Panc1 (cell line): Measurements from ENCODE around the gene UBTD2. TPM values are rescaled to one million over a fixed set of nuclear protein-coding genes. Genes with fewer than 3 reads are reported as not detected.

ENCODE experiments used
- ATAC-seq: fragments of 200-7000 bp; cut with Tn5 transposase; 2 replicates; pipeline ENCODE4 v1.9.1; 2020; ENCODE audit warnings: mild to moderate bottlenecking, moderate library complexity
- BruUV-seq: library from RNA; stranded (reverse); fragments of 400-500 nt; replicated peaks from 2 replicates; lab custom pipeline; 2021; lab: Mats Ljungman, UMichigan
- CTCF ChIA-PET: fragments of 300-600 bp; sonication (Branson Sonifier 250); formaldehyde crosslinking; loops from one replicate; lab custom pipeline; 2022; ENCODE audit warnings: antibody characterized with exemption; lab: Charles Lee
- POLR2A ChIA-PET: fragments of 300-600 bp; sonication (Branson Sonifier 250); formaldehyde crosslinking; loops from one replicate; lab custom pipeline; 2022; ENCODE audit warnings: antibody characterized with exemption; lab: Charles Lee
- DNase-seq: peaks from one replicate; pipeline ENCODE4 v3.0.0-alpha.2; 2010; ENCODE audit warnings: low read depth, low spot score
- H3K27ac ChIP-seq: 2 replicates; pipeline ENCODE4 v1.5.1; 2011; ENCODE audit warnings: mild to moderate bottlenecking, low read length, inconsistent platforms
- H3K27me3 ChIP-seq: fragments of 200-500 bp; sonication (Bioruptor generic); 2 replicates; pipeline ENCODE4 v1.6.0; 2014; ENCODE audit warnings: low read length, inconsistent platforms; ENCODE audit not compliant: control insufficient read depth, insufficient read depth
- H3K36me3 ChIP-seq: fragments of 200-500 bp; sonication (Bioruptor generic); 2 replicates; pipeline ENCODE4 v1.5.1; 2014; ENCODE audit warnings: inconsistent platforms, mild to moderate bottlenecking, low read length, moderate library complexity; ENCODE audit not compliant: control insufficient read depth, insufficient read depth
- H3K4me1 ChIP-seq: 2 replicates; pipeline ENCODE4 v1.5.1; 2011; ENCODE audit warnings: inconsistent platforms, mild to moderate bottlenecking, low read length, moderate library complexity; ENCODE audit not compliant: control insufficient read depth, insufficient read depth
- H3K4me3 ChIP-seq, 2 experiments: 2 replicates each; pipeline ENCODE4 v1.5.1; 2011 to 2012; ENCODE audit warnings: low read depth in 2 of 2, low read length in 2 of 2, mild to moderate bottlenecking in 2 of 2, inconsistent platforms in 1 of 2, moderate library complexity in 1 of 2
- H3K9me3 ChIP-seq: fragments of 200-500 bp; sonication (Bioruptor generic); 2 replicates; pipeline ENCODE4 v1.5.1; 2014; ENCODE audit warnings: low read depth, mild to moderate bottlenecking, inconsistent platforms, low read length, moderate library complexity; ENCODE audit not compliant: control insufficient read depth, insufficient read depth
- POLR2AphosphoS5 ChIP-seq: IDR thresholded peaks from 2 replicates; pipeline ENCODE4 v1.6.1; 2012; ENCODE audit warnings: mild to moderate bottlenecking, low read depth, low read length, moderate library complexity
- SIN3A ChIP-seq: IDR thresholded peaks from 2 replicates; pipeline ENCODE4 v1.6.1; 2012; ENCODE audit warnings: low read depth, mild to moderate bottlenecking, low read length, moderate library complexity, borderline replicate concordance; ENCODE audit not compliant: insufficient read depth
- TCF7L2 ChIP-seq: IDR thresholded peaks from 2 replicates; pipeline ENCODE4 v1.6.1; 2011; ENCODE audit warnings: mild to moderate bottlenecking, low read depth, low read length, inconsistent platforms
- in situ Hi-C: cut with HindIII; loops from 2 replicates; pipeline ENCODE4 v1.10.0; 2016; ENCODE audit warnings: low sequenced_read_pairs, low pct_unique_long_range_greater_than_20kb
- intact Hi-C: fragments of 100-400 bp; cut with micrococcal nuclease; formaldehyde crosslinking; loops from one replicate; pipeline ENCODE4 v1.10.0; 2022; ENCODE audit not compliant: unreplicated experiment
- total RNA-seq: library from RNA; stranded (reverse); gene quantifications from one replicate; pipeline ENCODE4 v1.2.1, GENCODE V29; 2021; ENCODE audit not compliant: unreplicated experiment
- TF ChIP-seq, protein P1 (sequence below), 2 experiments: IDR thresholded peaks; 2 replicates each; pipeline ENCODE4 v1.6.1; 2011 to 2012; ENCODE audit warnings: low read depth in 2 of 2, control low read depth in 1 of 2, low read length in 1 of 2, mild to moderate bottlenecking in 1 of 2, moderate library complexity in 1 of 2; ENCODE audit not compliant: insufficient read depth in 1 of 2
- TF ChIP-seq, protein P2 (sequence below): fragments of 450-650 bp; IDR thresholded peaks from 2 replicates; pipeline ENCODE4 v1.5.1; 2017; ENCODE audit warnings: mild to moderate bottlenecking

UBTD2 gene
- total RNA-seq, 1 experiment from 2014 or later = 32.5 TPM

DNA sequence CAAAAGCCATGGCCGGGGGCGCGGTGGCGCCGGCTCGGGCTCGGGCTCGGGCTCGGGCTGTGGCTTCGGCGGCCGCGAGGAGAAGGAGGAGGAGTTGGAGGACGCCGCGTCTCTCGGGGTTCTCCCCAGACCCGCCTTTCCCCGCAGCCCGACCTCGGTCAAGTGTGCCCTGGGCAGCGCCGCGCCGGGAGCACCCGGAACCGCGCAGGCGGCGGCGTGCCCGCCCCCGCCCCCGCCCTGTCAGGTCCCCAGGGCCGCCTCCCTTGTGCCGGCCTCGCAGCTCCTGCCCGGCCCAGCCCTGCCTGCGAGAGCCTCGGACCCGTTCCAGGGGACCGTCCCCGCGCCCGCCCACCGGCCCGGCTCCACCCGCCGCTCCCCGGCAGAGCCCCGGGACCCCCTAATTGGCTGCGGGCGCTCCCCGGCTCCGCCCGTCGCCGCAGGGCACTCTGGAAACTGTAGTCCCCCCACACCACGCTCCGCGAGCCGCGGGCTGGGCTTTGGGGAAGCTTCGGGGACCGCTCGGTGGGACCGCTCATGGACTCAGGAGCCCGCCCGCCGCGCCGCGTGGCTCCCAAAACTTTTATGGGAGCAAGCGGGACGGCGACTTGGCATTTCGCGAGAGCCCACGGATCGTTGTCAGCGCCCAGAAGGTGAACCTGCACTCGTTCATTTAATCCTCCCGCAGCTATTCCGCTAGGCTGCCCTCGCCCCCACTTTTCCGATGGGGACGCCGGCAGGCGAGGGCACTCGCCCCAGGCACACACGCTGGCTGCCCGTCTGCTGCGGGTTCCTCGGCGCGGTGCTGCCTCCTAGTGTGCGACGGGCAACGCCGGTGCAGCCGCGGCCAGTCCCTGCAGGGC lies 95.3 kb downstream of the UBTD2 start, which contains the start of gene STK10:
TSS of gene STK10 (minus strand) at position 192 of the 860 bp plus-strand sequence. CDS start at position 10, 182 bp downstream.
- TF ChIP-seq, protein P1, sequence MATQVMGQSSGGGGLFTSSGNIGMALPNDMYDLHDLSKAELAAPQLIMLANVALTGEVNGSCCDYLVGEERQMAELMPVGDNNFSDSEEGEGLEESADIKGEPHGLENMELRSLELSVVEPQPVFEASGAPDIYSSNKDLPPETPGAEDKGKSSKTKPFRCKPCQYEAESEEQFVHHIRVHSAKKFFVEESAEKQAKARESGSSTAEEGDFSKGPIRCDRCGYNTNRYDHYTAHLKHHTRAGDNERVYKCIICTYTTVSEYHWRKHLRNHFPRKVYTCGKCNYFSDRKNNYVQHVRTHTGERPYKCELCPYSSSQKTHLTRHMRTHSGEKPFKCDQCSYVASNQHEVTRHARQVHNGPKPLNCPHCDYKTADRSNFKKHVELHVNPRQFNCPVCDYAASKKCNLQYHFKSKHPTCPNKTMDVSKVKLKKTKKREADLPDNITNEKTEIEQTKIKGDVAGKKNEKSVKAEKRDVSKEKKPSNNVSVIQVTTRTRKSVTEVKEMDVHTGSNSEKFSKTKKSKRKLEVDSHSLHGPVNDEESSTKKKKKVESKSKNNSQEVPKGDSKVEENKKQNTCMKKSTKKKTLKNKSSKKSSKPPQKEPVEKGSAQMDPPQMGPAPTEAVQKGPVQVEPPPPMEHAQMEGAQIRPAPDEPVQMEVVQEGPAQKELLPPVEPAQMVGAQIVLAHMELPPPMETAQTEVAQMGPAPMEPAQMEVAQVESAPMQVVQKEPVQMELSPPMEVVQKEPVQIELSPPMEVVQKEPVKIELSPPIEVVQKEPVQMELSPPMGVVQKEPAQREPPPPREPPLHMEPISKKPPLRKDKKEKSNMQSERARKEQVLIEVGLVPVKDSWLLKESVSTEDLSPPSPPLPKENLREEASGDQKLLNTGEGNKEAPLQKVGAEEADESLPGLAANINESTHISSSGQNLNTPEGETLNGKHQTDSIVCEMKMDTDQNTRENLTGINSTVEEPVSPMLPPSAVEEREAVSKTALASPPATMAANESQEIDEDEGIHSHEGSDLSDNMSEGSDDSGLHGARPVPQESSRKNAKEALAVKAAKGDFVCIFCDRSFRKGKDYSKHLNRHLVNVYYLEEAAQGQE (IDR thresholded peaks at IDR 0.05; ENCODE audit: insufficient read depth in 1 of 2, low read depth in 2 of 2, low read length in 1 of 2) = peak in 1 of 2 experiments; percentile 62; a peak in 1 of 4 replicates
- peak; percentile 53 for TF ChIP-seq SIN3A
- TF ChIP-seq POLR2AphosphoS5 = no peak
- TF ChIP-seq, protein P2, sequence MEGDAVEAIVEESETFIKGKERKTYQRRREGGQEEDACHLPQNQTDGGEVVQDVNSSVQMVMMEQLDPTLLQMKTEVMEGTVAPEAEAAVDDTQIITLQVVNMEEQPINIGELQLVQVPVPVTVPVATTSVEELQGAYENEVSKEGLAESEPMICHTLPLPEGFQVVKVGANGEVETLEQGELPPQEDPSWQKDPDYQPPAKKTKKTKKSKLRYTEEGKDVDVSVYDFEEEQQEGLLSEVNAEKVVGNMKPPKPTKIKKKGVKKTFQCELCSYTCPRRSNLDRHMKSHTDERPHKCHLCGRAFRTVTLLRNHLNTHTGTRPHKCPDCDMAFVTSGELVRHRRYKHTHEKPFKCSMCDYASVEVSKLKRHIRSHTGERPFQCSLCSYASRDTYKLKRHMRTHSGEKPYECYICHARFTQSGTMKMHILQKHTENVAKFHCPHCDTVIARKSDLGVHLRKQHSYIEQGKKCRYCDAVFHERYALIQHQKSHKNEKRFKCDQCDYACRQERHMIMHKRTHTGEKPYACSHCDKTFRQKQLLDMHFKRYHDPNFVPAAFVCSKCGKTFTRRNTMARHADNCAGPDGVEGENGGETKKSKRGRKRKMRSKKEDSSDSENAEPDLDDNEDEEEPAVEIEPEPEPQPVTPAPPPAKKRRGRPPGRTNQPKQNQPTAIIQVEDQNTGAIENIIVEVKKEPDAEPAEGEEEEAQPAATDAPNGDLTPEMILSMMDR = peak; percentile 95
- no peak; the same call in 1 of the 2 replicates for TF ChIP-seq TCF7L2
- Histone ChIP-seq H3K9me3 (no peaks in the 10 kb centered on the region), H3K27ac (peak within 1 kb of the TSS; percentile 81), H3K4me1 (peaks cover 14% of the 10 kb centered on the region; the same call in 1 of the 2 replicates), H3K4me3 (peak within 1 kb of the TSS; percentile 85 to 94), H3K27me3 (no peaks in the 10 kb centered on the region), H3K36me3 (no peaks in the 10 kb centered on the region; the same call in 1 of the 2 replicates)
- peak; percentile 72 for DNase-seq
- in situ Hi-C loops = no loop called here
- ChIA-PET POLR2A (interaction anchor here (0.6 to 0.7 kb wide), 2 partner anchors 81 to 437 kb away, joined by 3 read pairs; no protein-coding TSS in a partner anchor), CTCF (interaction anchor here (0.5 to 2.1 kb wide), 10 partner anchors 15 to 195 kb away, joined by 3 to 19 read pairs (median 5); partner anchors contain the start of gene UBTD2)
- peak; percentile 94 for ATAC-seq
- no TSS peak for BruUV-seq
- intact Hi-C loops = loop anchor here (2.0 kb wide), 1 partner anchor 79 kb away; no protein-coding TSS in a partner anchor

DNA sequence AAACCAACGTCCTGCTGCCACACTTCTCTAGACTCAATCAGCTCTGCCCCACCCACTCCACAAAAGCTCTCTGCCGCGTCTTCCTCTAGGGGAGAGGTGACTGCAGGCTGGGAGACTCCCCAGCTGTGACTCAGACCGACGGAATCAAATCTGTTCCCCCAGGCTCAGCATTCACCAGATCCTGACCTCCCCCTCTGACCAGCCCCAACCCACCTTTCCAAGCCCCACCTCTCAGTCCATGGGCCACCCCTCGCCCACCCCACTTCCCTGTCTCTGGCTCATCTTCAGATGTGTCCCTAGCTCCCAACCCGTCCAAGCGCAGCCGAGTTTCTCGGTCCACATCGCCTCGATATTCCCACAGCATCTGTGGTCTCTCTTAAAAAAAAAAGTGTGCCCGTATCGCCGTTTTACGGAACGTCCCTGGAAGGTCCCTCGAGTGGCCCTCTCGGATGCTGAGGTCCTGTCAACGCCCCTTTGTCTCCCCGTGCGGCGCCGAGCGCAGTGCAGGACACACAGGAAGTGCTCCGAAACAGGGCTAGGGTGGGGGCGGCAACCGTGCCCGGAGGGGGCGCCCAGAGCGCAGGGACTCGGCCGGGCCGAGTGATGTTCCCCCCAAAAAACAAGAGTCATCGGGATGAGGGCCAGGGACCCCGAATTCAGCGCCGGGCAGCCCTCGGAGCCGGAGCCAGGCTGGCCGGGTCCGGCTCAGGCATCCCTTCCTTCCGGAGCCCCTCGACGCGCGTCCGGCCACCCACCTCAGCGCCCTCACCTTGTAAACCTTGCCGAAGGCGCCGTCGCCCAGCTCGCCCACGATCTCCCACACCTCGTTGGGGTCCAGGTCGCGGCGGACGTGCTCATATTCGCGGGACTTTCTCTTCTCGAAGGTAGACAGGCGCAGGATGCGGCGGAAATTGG lies 96.2 kb downstream of the UBTD2 start:
- ChIA-PET POLR2A (interaction anchor here (0.5 to 0.7 kb wide), 2 partner anchors 203 to 242 kb away, joined by 4 to 5 read pairs; no protein-coding TSS in a partner anchor), CTCF (interaction anchor here (1.1 to 2.1 kb wide), 5 partner anchors 14 to 180 kb away, joined by 4 to 19 read pairs (median 6); partner anchors contain the start of gene UBTD2)
- H3K36me3 ChIP-seq = no peaks in the 10 kb centered on the region; the same call in 1 of the 2 replicates
- intact Hi-C loops (loop anchor here (2.0 kb wide), 1 partner anchor 79 kb away; no protein-coding TSS in a partner anchor), in situ Hi-C loops (no loop called here)
- H3K27me3 ChIP-seq = no peaks in the 10 kb centered on the region
- no peak for TF ChIP-seq POLR2AphosphoS5
- no peak; the same call in 1 of the 2 replicates for TF ChIP-seq SIN3A
- TF ChIP-seq, protein P2 = no peak
- TF ChIP-seq TCF7L2 = no peak
- TF ChIP-seq, protein P1 (IDR thresholded peaks at IDR 0.05; ENCODE audit: insufficient read depth in 1 of 2, low read depth in 2 of 2, low read length in 1 of 2) = no peak
- H3K4me3 ChIP-seq = peak overlapping the region; percentile 85 to 94
- peak; percentile 37 for ATAC-seq
- BruUV-seq = no TSS peak
- no peaks in the 10 kb centered on the region for H3K9me3 ChIP-seq
- peak overlapping the region; percentile 81 for H3K27ac ChIP-seq
- no peak for DNase-seq
- H3K4me1 ChIP-seq = peaks cover 14% of the 10 kb centered on the region; the same call in 1 of the 2 replicates
